HL-60/S4 treated with retinoic acid at 250 ng/mL for 4 days and 3 days (cell line): Measurements from ENCODE around the gene EGLN3.

Experiments used
- in situ Hi-C: fragments of 300-500 bp; cut with MboI; formaldehyde crosslinking; loops from 2 replicates; pipeline ENCODE4 v1.7.0; 2022; ENCODE audit warnings: low sequenced_read_pairs

The EGLN3 gene

DNA sequence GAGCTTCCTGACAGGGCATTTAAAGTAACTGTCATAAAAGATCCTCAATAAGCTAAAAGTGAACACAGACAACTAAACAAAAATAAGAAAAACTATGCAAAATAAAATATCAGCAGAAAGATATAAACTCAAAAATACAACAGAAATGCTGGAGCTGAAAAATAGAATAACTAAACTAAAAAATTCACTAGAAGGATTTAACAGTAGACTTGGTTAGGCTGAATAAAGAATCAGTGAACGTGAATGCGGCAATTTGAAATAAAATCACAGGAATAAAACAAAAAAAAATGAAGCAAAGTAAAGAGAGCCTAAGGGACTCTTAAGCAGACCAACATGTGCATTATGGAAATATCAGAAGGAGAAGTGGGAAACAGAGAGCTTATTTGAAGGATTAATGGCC lies 74.6 kb downstream of the EGLN3 start:
- in situ Hi-C loops = no loop called here
